ENCODE results near the gene STARD3. TPM values are rescaled to one million over a fixed set of nuclear protein-coding genes. Genes with fewer than 3 reads are reported as not detected.

Gene STARD3
- total RNA-seq, 2 donors from 2014 or later, result 60.3 to 60.5 TPM

- DNase-seq, result no peak
- Mint-ChIP-seq H3K9me3 (no peaks in the 10 kb centered on the region), H3K27me3 (ENCODE audit: insufficient read depth) (peaks cover 98% of the 10 kb centered on the region), H3K4me1 (peaks cover 2% of the 10 kb centered on the region), H3K27ac (no peak overlapping the region), H3K36me3 (ENCODE audit: low read depth) (no peaks in the 10 kb centered on the region), H3K4me3 (no peak overlapping the region)
- H3K36me3 ChIP-seq (ENCODE audit: control insufficient read depth, insufficient read depth, low read length), result no peaks in the 10 kb centered on the region
- no peak for TF ChIP-seq CTCF (conservative IDR thresholded peaks at IDR 0.05)
- H3K4me3 ChIP-seq (ENCODE audit: low read length), result no peak overlapping the region
- 65 to 68% methylated on average over 2 of the region's 2 CpGs for WGBS, 2 experiments (ENCODE audit: insufficient coverage in 1 of 2, insufficient read length in 1 of 2)
- no peak overlapping the region for H3K9ac ChIP-seq (ENCODE audit: extremely low read depth, low read length, poor library complexity, severe bottlenecking)
- no peak overlapping the region for H3K27ac ChIP-seq (ENCODE audit: low read depth, low read length)
- no peaks in the 10 kb centered on the region for H3K4me1 ChIP-seq (ENCODE audit: control insufficient read depth, insufficient read depth, low read length)
- no peaks in the 10 kb centered on the region for H3K9me3 ChIP-seq (ENCODE audit: control insufficient read depth, low read length)
- H3K27me3 ChIP-seq (ENCODE audit: control insufficient read depth, insufficient read depth, low read length, poor library complexity, severe bottlenecking), result peaks cover 100% of the 10 kb centered on the region
Measured at GRCh38 chr17:39593371-39593770, 43.6 kb upstream of the STARD3 start.

- Histone ChIP-seq H3K9ac (ENCODE audit: extremely low read depth, low read length, poor library complexity, severe bottlenecking) (no peak overlapping the region), H3K9me3 (ENCODE audit: control insufficient read depth, low read length) (no peaks in the 10 kb centered on the region), H3K4me3 (ENCODE audit: low read length) (no peak overlapping the region), H3K27ac (ENCODE audit: low read depth, low read length) (no peak overlapping the region), H3K36me3 (ENCODE audit: control insufficient read depth, insufficient read depth, low read length) (no peaks in the 10 kb centered on the region), H3K27me3 (ENCODE audit: control insufficient read depth, insufficient read depth, low read length, poor library complexity, severe bottlenecking) (peaks cover 100% of the 10 kb centered on the region), H3K4me1 (ENCODE audit: control insufficient read depth, insufficient read depth, low read length) (no peaks in the 10 kb centered on the region)
- no peak for DNase-seq
- Mint-ChIP-seq H3K27ac (no peak overlapping the region), H3K4me3 (no peak overlapping the region), H3K27me3 (ENCODE audit: insufficient read depth) (peaks cover 99% of the 10 kb centered on the region), H3K36me3 (ENCODE audit: low read depth) (no peaks in the 10 kb centered on the region), H3K9me3 (no peaks in the 10 kb centered on the region), H3K4me1 (peaks cover 2% of the 10 kb centered on the region)
- TF ChIP-seq CTCF (conservative IDR thresholded peaks at IDR 0.05), result no peak
- 0 to 13% methylated on average over 3 to 4 of the region's 4 CpGs for WGBS, 2 experiments (ENCODE audit: insufficient coverage in 1 of 2, insufficient read length in 1 of 2)
Measured at GRCh38 chr17:39595294-39595693, 41.6 kb upstream of the STARD3 start.

DNA sequence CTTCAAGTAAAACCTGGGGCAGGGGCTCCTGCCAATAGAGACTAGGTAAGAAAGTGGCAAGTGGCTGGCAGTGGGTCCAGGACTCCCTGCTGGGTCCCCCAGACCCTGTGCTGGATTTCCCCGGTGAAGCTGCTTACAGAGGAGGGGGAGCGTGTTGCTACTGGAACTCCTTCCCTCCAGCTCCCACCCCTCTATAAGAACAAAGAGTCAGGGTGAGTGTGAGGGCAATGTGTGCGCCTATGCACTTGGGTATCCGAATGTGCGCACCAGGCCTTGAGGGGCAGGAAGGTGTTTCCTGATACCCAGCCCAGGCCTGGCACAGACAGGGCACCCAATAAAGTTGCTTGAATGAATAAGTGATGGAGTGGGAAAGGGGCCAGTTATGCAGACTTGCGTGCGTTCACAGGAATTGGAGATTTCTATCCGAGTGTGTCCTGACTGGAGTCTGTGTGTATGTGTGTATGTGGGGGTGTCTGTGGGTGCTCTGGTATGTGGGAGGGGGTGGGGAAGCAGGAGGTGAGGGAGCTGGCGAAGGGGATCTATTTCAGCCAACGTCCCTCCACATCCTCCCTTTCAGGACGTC lies 40.9 kb upstream of the STARD3 start:
- no peaks in the 10 kb centered on the region for H3K4me1 ChIP-seq (ENCODE audit: control insufficient read depth, insufficient read depth, low read length)
- H3K9me3 ChIP-seq (ENCODE audit: control insufficient read depth, low read length), result no peaks in the 10 kb centered on the region
- H3K4me3 ChIP-seq (ENCODE audit: low read length), result no peak overlapping the region
- H3K4me3 Mint-ChIP-seq, result no peak overlapping the region
- H3K36me3 ChIP-seq (ENCODE audit: control insufficient read depth, insufficient read depth, low read length), result no peaks in the 10 kb centered on the region
- H3K27ac ChIP-seq (ENCODE audit: low read depth, low read length), result no peak overlapping the region
- peaks cover 2% of the 10 kb centered on the region for H3K4me1 Mint-ChIP-seq
- H3K27ac Mint-ChIP-seq, result no peak overlapping the region
- 22 to 23% methylated on average over 3 to 9 of the region's 11 CpGs for WGBS, 2 experiments (ENCODE audit: insufficient coverage in 1 of 2, insufficient read length in 1 of 2)
- DNase-seq, result peak; percentile 48
- H3K27me3 Mint-ChIP-seq (ENCODE audit: insufficient read depth), result peaks cover 100% of the 10 kb centered on the region
- no peaks in the 10 kb centered on the region for H3K9me3 Mint-ChIP-seq
- H3K9ac ChIP-seq (ENCODE audit: extremely low read depth, low read length, poor library complexity, severe bottlenecking), result no peak overlapping the region
- H3K36me3 Mint-ChIP-seq (ENCODE audit: low read depth), result no peaks in the 10 kb centered on the region
- H3K27me3 ChIP-seq (ENCODE audit: control insufficient read depth, insufficient read depth, low read length, poor library complexity, severe bottlenecking), result peaks cover 100% of the 10 kb centered on the region
- TF ChIP-seq CTCF (conservative IDR thresholded peaks at IDR 0.05), result no peak
